Liver (tissue), 9 donors: ENCODE data around the gene DHDH. TPM values are rescaled to one million over a fixed set of nuclear protein-coding genes. Genes with fewer than 3 reads are reported as not detected.
A peak's percentile ranks its signal among the peaks of the same experiment; 100 is the strongest.

Experiments
- DNase-seq: peaks from one replicate; pipeline ENCODE4 v3.0.0-alpha.2; 2017; ENCODE audit warnings: low spot score
- H3K27ac ChIP-seq, 2 donors: one replicate each; pipeline ENCODE4 v1.7.0; 2013; ENCODE audit warnings: inconsistent platforms in 2 of 2, low read length in 2 of 2, control low read depth in 1 of 2, low read depth in 1 of 2, mild to moderate bottlenecking in 1 of 2
- H3K27me3 ChIP-seq, 4 donors: one replicate each; pipeline versions ENCODE4 v1.6.1 to v1.7.0; 2013; ENCODE audit warnings: low read length in 3 of 4, inconsistent platforms in 1 of 4, mild to moderate bottlenecking in 1 of 4, moderate library complexity in 1 of 4; ENCODE audit not compliant: control insufficient read depth in 4 of 4, insufficient read depth in 4 of 4
- H3K36me3 ChIP-seq, 4 donors: one replicate each; pipeline versions ENCODE4 v1.6.1 to v1.7.0; 2013; ENCODE audit warnings: low read length in 3 of 4, mild to moderate bottlenecking in 3 of 4, low read depth in 1 of 4, moderate library complexity in 1 of 4; ENCODE audit not compliant: control insufficient read depth in 4 of 4, insufficient read depth in 3 of 4
- H3K4me1 ChIP-seq, 4 donors: one replicate each; pipeline versions ENCODE4 v1.6.1 to v1.7.0; 2013; ENCODE audit warnings: low read length in 3 of 4, mild to moderate bottlenecking in 3 of 4, moderate library complexity in 1 of 4; ENCODE audit not compliant: control insufficient read depth in 4 of 4, insufficient read depth in 4 of 4
- H3K4me3 ChIP-seq, 3 donors: one replicate each; pipeline versions ENCODE4 v1.6.1 to v1.7.0; 2013; ENCODE audit warnings: low read length in 3 of 3, control low read depth in 1 of 3, low read depth in 1 of 3, mild to moderate bottlenecking in 1 of 3
- H3K9ac ChIP-seq, 2 donors: one replicate each; pipeline ENCODE4 v1.7.0; 2013; ENCODE audit warnings: low read length in 2 of 2, mild to moderate bottlenecking in 2 of 2, moderate library complexity in 2 of 2, control low read depth in 1 of 2, low read depth in 1 of 2
- H3K9me3 ChIP-seq, 4 donors: one replicate each; pipeline versions ENCODE4 v1.6.1 to v1.7.0; 2013; ENCODE audit warnings: low read length in 3 of 4; ENCODE audit not compliant: control insufficient read depth in 4 of 4
- FOXA1 ChIP-seq: IDR thresholded peaks from 2 replicates; pipeline ENCODE4 v1.6.1; 2016; ENCODE audit warnings: antibody characterized with exemption
- HNF4A ChIP-seq, 2 donors: conservative IDR thresholded peaks; 2 replicates each; pipeline ENCODE4 v1.6.1; 2016; ENCODE audit warnings: antibody characterized with exemption in 2 of 2, mild to moderate bottlenecking in 2 of 2
- NR2F2 ChIP-seq: IDR thresholded peaks from 2 replicates; pipeline ENCODE4 v1.6.1; 2016; ENCODE audit warnings: antibody characterized with exemption
- RAD21 ChIP-seq, 2 donors: IDR thresholded peaks; 2 replicates each; pipeline ENCODE4 v1.6.1; 2016; ENCODE audit warnings: antibody characterized with exemption in 2 of 2, mild to moderate bottlenecking in 2 of 2
- SP1 ChIP-seq: IDR thresholded peaks from 2 replicates; pipeline ENCODE4 v1.6.1; 2018; ENCODE audit warnings: antibody characterized with exemption, mild to moderate bottlenecking
- TAF1 ChIP-seq: conservative IDR thresholded peaks from 2 replicates; pipeline ENCODE4 v1.6.1; 2016; ENCODE audit warnings: antibody characterized with exemption, mild to moderate bottlenecking
- WGBS: extraction: QIAGEN DNeasy Blood & Tissue Kit; methylation state at CpG from one replicate; pipeline ENCODE4 v1.1.7; 2013; 5-methylcytosine and 5-hydroxymethylcytosine counted together
- polyA plus RNA-seq, 2 donors: library from polyadenylated mRNA; stranded (reverse) in 1 of 2; unstranded in 1 of 2; fragments of 200-250 nt in 1 of 2; fragments of >200 nt in 1 of 2; fragmentation: Nextera tagmentation in 1 of 2; extraction: Ambion mirVana in 1 of 2; gene quantifications; one replicate each; pipeline versions ENCODE4 v1.2.1 to v1.2.3, GENCODE V29; 2013 to 2015
- total RNA-seq, 2 donors: library from RNA; depleted of rRNA; stranded (reverse); fragments of >200 nt; gene quantifications; one replicate each; pipeline ENCODE4 v1.2.3, GENCODE V29; 2014
- TF ChIP-seq, protein P1 (sequence below): fragments of 150-350 bp; IDR thresholded peaks from 2 replicates; pipeline ENCODE4 v1.5.1; 2017; ENCODE audit warnings: improper control_type of control experiment, low read depth, low read length; ENCODE audit not compliant: missing input control
- TF ChIP-seq, protein P2 (sequence below): IDR thresholded peaks from 2 replicates; pipeline ENCODE4 v1.6.1; 2016; ENCODE audit warnings: antibody characterized with exemption, mild to moderate bottlenecking
- TF ChIP-seq, protein P3 (sequence below): IDR thresholded peaks from 2 replicates; pipeline ENCODE4 v1.6.1; 2016; ENCODE audit warnings: antibody characterized with exemption
- donor health status: healthy.
- donor health status: healthy.
- donor health status: healthy.
- donor health status: healthy.
- donor health status: healthy.

Gene DHDH
- total and polyA plus RNA-seq, 4 donors = 0.16 to 1.3 TPM; not detected in 2

DNA sequence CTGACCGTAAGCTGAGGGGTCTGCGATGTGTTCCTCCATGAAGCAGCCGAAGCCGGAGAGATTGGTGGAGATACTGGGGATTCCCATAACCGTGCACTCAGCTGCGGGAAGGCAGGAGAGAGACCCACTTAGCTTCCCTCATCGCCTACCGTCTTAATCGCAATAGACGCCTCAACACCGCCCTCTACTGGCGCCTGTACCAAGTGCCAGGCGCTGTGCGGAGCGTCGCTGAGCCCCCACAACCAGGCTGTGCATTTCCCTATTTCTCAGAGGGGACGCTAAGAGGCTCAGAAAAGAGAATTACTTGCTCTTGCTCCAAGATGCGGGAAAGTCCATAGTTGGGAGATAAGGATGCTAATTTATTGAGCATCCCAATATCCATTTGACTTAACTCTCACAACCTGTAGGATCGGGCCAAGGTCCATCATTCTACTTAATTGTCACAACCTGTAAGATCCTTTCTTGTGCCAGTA is 37.5 kb downstream of the DHDH start:
- peak; percentile 92 for DNase-seq
- 29% methylated on average over 19 of the region's 19 CpGs for WGBS
- Histone ChIP-seq H3K4me1 (peaks cover 0 to 18% (median 15%) of the 10 kb centered on the region in 4 donors), H3K9ac (no peak overlapping the region), H3K36me3 (peaks cover 5 to 20% (median 14%) of the 10 kb centered on the region in 4 donors), H3K27me3 (no peaks in the 10 kb centered on the region), H3K27ac (no peak overlapping the region), H3K4me3 (no peak overlapping the region), H3K9me3 (no peaks in the 10 kb centered on the region)
- TF ChIP-seq, protein P1, sequence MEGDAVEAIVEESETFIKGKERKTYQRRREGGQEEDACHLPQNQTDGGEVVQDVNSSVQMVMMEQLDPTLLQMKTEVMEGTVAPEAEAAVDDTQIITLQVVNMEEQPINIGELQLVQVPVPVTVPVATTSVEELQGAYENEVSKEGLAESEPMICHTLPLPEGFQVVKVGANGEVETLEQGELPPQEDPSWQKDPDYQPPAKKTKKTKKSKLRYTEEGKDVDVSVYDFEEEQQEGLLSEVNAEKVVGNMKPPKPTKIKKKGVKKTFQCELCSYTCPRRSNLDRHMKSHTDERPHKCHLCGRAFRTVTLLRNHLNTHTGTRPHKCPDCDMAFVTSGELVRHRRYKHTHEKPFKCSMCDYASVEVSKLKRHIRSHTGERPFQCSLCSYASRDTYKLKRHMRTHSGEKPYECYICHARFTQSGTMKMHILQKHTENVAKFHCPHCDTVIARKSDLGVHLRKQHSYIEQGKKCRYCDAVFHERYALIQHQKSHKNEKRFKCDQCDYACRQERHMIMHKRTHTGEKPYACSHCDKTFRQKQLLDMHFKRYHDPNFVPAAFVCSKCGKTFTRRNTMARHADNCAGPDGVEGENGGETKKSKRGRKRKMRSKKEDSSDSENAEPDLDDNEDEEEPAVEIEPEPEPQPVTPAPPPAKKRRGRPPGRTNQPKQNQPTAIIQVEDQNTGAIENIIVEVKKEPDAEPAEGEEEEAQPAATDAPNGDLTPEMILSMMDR = peak; percentile 83
- TF ChIP-seq RAD21 (IDR thresholded peaks at IDR 0.05) (peak; percentile 89 to 92), NR2F2 (no peak)

DNA sequence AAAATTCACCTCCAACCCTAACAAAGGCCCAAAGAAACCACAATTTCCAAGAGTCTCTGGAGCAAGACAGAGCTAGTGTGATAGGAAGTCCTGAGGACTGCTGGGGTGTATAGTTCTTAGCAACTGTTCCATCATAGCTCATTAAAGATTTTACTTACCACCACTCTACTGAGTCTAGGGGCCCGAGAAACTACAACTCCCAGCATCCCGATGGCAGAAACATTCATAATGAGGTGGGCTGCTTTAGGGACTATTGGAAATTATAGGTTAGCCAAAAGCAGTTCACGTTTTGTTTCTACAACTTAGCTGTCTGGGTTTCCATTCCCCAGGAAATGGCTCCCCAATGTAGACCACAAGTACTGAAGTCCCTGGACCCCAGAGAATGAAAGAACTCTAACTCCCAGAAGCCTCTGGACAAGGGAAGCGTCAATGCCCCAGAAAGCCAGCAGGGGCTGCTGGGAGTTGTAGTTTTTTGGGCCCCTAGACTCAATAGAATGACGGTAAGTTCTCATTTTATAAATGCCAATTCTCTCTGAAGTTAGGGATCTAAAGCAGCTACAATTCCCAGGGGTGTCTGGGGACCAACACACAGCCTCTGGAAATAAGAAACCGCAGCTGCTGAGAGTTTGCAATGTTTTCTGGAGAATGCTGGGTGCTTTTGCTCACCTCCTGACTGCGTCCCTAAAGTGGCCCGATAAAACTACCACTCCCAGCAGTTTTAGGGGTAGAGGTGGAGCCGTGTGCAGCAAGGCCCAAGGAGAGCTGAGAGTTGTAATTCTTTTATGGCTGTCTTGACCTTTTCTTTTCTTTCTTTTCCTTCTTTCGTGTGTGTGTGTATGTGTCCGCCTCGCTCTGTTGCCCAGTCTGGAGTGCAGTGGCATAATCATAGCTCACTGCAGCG is 42.7 kb downstream of the DHDH start:
- WGBS = 94% methylated on average over 13 of the region's 13 CpGs
- H3K36me3 ChIP-seq = peaks cover 1 to 31% (median 12%) of the 10 kb centered on the region in 4 donors
- DNase-seq = peak; percentile 52
- no peak overlapping the region for H3K27ac ChIP-seq
- no peak overlapping the region for H3K9ac ChIP-seq
- no peaks in the 10 kb centered on the region for H3K27me3 ChIP-seq
- no peaks in the 10 kb centered on the region for H3K4me1 ChIP-seq
- no peak overlapping the region for H3K4me3 ChIP-seq
- TF ChIP-seq, protein P2, sequence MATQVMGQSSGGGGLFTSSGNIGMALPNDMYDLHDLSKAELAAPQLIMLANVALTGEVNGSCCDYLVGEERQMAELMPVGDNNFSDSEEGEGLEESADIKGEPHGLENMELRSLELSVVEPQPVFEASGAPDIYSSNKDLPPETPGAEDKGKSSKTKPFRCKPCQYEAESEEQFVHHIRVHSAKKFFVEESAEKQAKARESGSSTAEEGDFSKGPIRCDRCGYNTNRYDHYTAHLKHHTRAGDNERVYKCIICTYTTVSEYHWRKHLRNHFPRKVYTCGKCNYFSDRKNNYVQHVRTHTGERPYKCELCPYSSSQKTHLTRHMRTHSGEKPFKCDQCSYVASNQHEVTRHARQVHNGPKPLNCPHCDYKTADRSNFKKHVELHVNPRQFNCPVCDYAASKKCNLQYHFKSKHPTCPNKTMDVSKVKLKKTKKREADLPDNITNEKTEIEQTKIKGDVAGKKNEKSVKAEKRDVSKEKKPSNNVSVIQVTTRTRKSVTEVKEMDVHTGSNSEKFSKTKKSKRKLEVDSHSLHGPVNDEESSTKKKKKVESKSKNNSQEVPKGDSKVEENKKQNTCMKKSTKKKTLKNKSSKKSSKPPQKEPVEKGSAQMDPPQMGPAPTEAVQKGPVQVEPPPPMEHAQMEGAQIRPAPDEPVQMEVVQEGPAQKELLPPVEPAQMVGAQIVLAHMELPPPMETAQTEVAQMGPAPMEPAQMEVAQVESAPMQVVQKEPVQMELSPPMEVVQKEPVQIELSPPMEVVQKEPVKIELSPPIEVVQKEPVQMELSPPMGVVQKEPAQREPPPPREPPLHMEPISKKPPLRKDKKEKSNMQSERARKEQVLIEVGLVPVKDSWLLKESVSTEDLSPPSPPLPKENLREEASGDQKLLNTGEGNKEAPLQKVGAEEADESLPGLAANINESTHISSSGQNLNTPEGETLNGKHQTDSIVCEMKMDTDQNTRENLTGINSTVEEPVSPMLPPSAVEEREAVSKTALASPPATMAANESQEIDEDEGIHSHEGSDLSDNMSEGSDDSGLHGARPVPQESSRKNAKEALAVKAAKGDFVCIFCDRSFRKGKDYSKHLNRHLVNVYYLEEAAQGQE = no peak
- TF ChIP-seq TAF1 (no peak), FOXA1 (no peak), SP1 (no peak), RAD21 (IDR thresholded peaks at IDR 0.05) (no peak), NR2F2 (no peak), HNF4A (conservative IDR thresholded peaks at IDR 0.05) (no peak)
- TF ChIP-seq, protein P3, sequence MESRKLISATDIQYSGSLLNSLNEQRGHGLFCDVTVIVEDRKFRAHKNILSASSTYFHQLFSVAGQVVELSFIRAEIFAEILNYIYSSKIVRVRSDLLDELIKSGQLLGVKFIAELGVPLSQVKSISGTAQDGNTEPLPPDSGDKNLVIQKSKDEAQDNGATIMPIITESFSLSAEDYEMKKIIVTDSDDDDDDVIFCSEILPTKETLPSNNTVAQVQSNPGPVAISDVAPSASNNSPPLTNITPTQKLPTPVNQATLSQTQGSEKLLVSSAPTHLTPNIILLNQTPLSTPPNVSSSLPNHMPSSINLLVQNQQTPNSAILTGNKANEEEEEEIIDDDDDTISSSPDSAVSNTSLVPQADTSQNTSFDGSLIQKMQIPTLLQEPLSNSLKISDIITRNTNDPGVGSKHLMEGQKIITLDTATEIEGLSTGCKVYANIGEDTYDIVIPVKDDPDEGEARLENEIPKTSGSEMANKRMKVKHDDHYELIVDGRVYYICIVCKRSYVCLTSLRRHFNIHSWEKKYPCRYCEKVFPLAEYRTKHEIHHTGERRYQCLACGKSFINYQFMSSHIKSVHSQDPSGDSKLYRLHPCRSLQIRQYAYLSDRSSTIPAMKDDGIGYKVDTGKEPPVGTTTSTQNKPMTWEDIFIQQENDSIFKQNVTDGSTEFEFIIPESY = no peak
- TF ChIP-seq, protein P1 = no peak
- no peaks in the 10 kb centered on the region for H3K9me3 ChIP-seq
